ENCODE data around the gene DYNC1H1. TPM values are rescaled to one million over a fixed set of nuclear protein-coding genes. Genes with fewer than 3 reads are reported as not detected.
A peak's percentile ranks its signal among the peaks of the same experiment; 100 is the strongest.
"Not testable (repeated sequence)": the region's sequence is repeated elsewhere in the genome, so short reads cannot be mapped to it uniquely, and the experiment has no call there.

DYNC1H1 gene
- total RNA-seq, 4 donors from 2014 or later: 261 to 376 (median 317) TPM

DNA sequence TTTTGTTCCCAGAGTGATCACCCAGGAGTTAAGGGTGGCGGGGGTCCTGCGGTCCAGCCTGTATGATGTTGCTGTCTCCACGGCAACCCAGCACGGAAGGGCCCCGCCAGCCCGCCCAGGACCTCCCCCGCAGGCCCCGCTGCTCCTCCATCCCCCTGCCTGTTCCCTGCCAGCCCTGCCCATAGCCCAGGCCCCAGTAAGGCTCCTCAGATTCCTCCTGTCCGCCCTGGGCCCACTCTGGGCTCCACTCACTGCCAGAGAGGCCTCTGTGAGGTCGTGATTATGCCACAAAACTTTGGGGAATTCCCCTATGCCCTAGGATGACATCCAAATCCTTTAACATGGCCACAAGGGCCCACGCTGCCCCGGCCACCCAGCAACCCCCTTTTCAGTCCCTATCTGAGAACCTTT lies 101.7 kb downstream of the DYNC1H1 start:
- intact Hi-C loops (cut with DNase I): no loop called here
- Histone ChIP-seq H3K27me3 (no peaks in the 10 kb centered on the region), H3K36me3 (no peaks in the 10 kb centered on the region), H3K4me3 (no peak overlapping the region), H3K9me3 (no peaks in the 10 kb centered on the region), H3K27ac (no peak overlapping the region), H3K4me1 (peaks cover 4 to 24% (median 9%) of the 10 kb centered on the region in 3 donors)
- DNase-seq: no peak
- TF ChIP-seq, protein P1, sequence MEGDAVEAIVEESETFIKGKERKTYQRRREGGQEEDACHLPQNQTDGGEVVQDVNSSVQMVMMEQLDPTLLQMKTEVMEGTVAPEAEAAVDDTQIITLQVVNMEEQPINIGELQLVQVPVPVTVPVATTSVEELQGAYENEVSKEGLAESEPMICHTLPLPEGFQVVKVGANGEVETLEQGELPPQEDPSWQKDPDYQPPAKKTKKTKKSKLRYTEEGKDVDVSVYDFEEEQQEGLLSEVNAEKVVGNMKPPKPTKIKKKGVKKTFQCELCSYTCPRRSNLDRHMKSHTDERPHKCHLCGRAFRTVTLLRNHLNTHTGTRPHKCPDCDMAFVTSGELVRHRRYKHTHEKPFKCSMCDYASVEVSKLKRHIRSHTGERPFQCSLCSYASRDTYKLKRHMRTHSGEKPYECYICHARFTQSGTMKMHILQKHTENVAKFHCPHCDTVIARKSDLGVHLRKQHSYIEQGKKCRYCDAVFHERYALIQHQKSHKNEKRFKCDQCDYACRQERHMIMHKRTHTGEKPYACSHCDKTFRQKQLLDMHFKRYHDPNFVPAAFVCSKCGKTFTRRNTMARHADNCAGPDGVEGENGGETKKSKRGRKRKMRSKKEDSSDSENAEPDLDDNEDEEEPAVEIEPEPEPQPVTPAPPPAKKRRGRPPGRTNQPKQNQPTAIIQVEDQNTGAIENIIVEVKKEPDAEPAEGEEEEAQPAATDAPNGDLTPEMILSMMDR (IDR thresholded peaks at IDR 0.05): no peak
- TF ChIP-seq POLR2A (IDR thresholded peaks at IDR 0.05): no peak
- 49 to 74% methylated on average over 4 to 9 of the region's 12 CpGs for WGBS, 2 donors

DNA sequence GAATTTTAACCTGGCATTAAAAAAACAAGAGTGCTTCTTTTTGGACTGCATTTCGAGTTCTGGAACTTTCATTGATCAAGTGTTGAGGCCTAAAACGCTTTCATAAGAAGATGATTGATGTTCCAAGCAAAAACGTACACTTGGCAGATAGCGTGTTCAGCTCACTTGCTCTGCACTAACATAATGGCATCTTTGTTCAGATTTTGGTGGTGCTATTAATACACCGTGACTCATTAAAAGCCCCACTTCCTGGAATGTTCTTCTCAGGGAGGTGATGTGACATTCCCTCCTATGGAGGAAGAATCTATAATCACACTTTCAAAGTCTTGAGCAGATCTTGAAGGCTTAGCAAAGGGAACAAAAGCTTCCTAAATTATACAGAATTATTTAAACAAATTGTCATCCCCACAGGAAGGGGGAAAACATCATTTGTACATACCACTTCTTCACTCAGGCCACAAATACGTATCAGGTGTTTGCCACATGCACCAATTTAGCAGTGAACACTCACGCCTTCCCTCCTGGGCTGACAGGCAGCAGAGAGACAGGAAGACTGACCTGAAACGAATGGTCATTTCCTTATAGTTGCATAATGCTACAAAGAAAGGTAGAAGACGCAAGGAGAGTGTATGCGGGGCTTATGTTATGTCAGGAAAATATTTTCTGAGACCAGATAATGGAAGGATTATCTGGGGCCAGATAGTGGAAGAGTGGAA lies 107.1 kb downstream of the DYNC1H1 start:
- H3K36me3 ChIP-seq: no peaks in the 10 kb centered on the region
- H3K4me3 ChIP-seq: no peak overlapping the region
- H3K9me3 ChIP-seq: no peaks in the 10 kb centered on the region
- 27 to 33% methylated on average over 10 of the region's 10 CpGs for WGBS, 2 donors
- peak overlapping the region in 3 of 4 donors; percentile 47 to 65 (median 65) for H3K27ac ChIP-seq
- TF ChIP-seq, protein P1 (IDR thresholded peaks at IDR 0.05): no peak
- TF ChIP-seq POLR2A (IDR thresholded peaks at IDR 0.05): no peak
- peaks cover 0 to 15% (median 0%) of the 10 kb centered on the region in 3 donors for H3K4me1 ChIP-seq
- intact Hi-C loops (cut with DNase I): no loop called here
- H3K27me3 ChIP-seq: no peaks in the 10 kb centered on the region
- DNase-seq: no peak

DNA sequence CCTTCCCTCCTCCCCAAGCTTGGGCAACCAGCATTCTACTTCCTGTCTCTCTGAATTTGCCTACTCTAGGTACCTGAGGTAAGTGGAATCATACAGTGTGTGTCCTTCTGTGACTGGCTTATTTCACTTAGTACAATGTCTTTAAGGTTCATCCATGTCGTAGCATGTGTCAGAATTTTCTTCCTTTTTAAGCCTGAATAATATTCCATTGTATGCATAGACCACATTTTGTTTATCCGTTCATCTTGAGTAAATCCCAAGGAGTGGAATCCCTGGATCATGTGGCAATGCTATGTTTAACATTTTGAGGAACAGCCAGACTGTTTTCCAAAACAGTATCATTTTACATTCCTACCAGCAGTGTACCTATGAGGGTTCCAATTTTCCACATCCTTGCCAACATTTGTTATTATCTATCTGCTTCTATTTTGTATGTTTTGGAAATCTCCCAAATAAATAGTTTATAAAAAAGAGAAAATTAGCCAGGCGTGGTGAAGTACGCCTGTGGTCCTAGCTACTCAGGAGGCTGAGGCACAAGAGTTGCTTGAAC lies 110.1 kb downstream of the DYNC1H1 start:
- H3K36me3 ChIP-seq: peaks cover 2 to 22% (median 6%) of the 10 kb centered on the region in 3 donors
- TF ChIP-seq, protein P1 (IDR thresholded peaks at IDR 0.05): no peak
- no peaks in the 10 kb centered on the region for H3K9me3 ChIP-seq
- 77 to 89% methylated on average over 4 of the region's 4 CpGs for WGBS, 2 donors
- peaks cover 0 to 15% (median 0%) of the 10 kb centered on the region in 3 donors for H3K4me1 ChIP-seq
- no peak for DNase-seq
- no peak overlapping the region for H3K4me3 ChIP-seq
- no peak overlapping the region for H3K27ac ChIP-seq
- H3K27me3 ChIP-seq: no peaks in the 10 kb centered on the region
- intact Hi-C loops (cut with DNase I): no loop called here

DNA sequence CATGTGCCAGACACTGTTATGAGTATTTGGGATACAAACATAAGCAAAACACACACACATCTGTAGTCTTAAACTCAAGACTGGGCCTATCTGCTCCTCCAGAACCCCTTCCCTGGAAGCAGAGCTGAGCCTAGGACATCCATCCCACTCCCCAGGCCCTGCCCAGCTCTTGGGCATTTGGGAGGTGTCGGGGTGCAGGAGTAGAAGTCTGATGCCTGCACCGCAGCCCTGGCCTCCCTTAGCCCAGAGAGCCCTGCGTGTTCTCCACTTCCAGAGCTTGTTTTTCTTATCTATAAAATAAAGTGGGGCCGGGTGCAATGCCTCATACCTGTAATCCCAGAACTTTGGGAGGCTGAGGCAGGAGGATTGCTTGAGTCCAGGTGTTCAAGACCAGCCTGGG lies 110.8 kb downstream of the DYNC1H1 start:
- Histone ChIP-seq H3K4me1 (peaks cover 0 to 15% (median 0%) of the 10 kb centered on the region in 3 donors), H3K27ac (no peak overlapping the region), H3K9me3 (no peaks in the 10 kb centered on the region), H3K4me3 (no peak overlapping the region), H3K36me3 (peaks cover 6 to 29% (median 6%) of the 10 kb centered on the region in 3 donors), H3K27me3 (no peaks in the 10 kb centered on the region)
- TF ChIP-seq, protein P1 (IDR thresholded peaks at IDR 0.05): no peak
- TF ChIP-seq POLR2A (IDR thresholded peaks at IDR 0.05): no peak
- WGBS, 2 donors: 81 to 89% methylated on average over 3 to 4 of the region's 4 CpGs
- intact Hi-C loops (cut with DNase I): no loop called here
- DNase-seq: no peak

DNA sequence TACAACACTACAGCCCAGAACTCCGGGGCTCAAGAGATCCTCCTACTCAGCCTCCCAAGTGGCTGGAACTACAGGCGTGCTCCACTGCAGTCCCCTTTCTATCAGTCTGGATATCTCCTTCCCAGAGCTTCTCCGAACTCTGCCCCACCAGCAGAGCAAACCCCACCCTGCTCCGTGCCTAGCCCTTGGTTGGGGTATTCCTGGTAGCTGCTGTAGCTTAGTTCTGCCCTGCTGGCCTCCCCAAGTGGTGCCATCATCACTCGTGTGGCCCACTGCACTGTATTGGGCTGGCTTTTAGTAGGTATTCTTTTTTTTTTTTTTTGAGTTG lies 113.0 kb downstream of the DYNC1H1 start:
- 69 to 81% methylated on average over 5 of the region's 5 CpGs for WGBS, 2 donors
- peaks cover 15 to 51% (median 19%) of the 10 kb centered on the region in 3 donors for H3K36me3 ChIP-seq

DNA sequence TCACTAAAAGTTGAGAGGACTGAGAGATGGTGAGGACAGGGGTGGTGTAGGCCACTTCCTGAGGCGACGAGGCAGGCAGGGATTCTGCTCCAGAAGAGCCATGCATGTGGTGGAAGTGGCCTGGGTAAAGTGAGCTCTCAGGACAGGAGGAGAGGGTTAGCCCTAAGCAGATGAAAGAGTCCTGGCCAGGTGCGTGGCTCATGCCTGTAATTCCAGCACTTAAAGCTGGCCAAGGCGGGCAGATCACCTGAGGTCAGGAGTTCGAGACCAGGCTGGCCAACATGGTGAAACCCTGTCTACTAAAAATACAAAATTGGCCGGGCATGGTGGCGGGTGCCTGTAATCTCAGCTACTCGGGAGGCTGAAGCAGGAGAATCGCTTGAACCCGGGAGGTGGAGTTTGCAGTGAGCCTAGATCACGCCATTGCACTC lies 114.0 kb downstream of the DYNC1H1 start:
- H3K27me3 ChIP-seq; H3K27ac ChIP-seq; intact Hi-C loops (cut with DNase I); DNase-seq; H3K9me3 ChIP-seq; H3K4me3 ChIP-seq: not testable (repeated sequence)
- H3K36me3 ChIP-seq: peaks cover 24 to 61% (median 29%) of the 10 kb centered on the region in 3 donors
- peaks cover 0 to 20% (median 7%) of the 10 kb centered on the region in 3 donors for H3K4me1 ChIP-seq
- 88 to 93% methylated on average over 11 of the region's 11 CpGs for WGBS, 2 donors

More for the DNA sequence above, 113.0 kb downstream of the DYNC1H1 start:
- TF ChIP-seq, protein P1 (IDR thresholded peaks at IDR 0.05): no peak
- TF ChIP-seq POLR2A (IDR thresholded peaks at IDR 0.05): no peak
- H3K9me3 ChIP-seq: no peaks in the 10 kb centered on the region
- no peak overlapping the region for H3K27ac ChIP-seq
- intact Hi-C loops (cut with DNase I): no loop called here
- H3K4me1 ChIP-seq: peaks cover 0 to 10% (median 3%) of the 10 kb centered on the region in 3 donors
- no peak overlapping the region for H3K4me3 ChIP-seq
- no peak for DNase-seq
- no peaks in the 10 kb centered on the region for H3K27me3 ChIP-seq

All from esophagus squamous epithelium (tissue), 5 donors.